HEK293 (cell line): ENCODE data around the gene YIPF1.
A peak's percentile ranks its signal among the peaks of the same experiment; 100 is the strongest.

Source experiments
- CTCF ChIA-PET: fragments of 350-600 bp; formaldehyde crosslinking; extraction: SDS; loops from one replicate; lab custom pipeline; 2021; ENCODE audit warnings: antibody characterized with exemption; lab: Yijun Ruan, JAX
- POLR2A ChIA-PET: fragments of 300-600 bp; formaldehyde crosslinking; extraction: SDS; loops from one replicate; lab custom pipeline; 2020; ENCODE audit warnings: antibody characterized with exemption, inconsistent platforms; lab: Yijun Ruan, JAX
- H3K27ac ChIP-seq: fragments of 200-500 bp; sonication (Bioruptor generic); 2 replicates; pipeline ENCODE4 v1.5.1; 2014; ENCODE audit warnings: low read depth, low read length, control low read depth, inconsistent platforms; ENCODE audit errors: extremely low read depth
- H3K36me3 ChIP-seq, 2 experiments: fragments of 200-500 bp in 1 of 2; sonication (Bioruptor generic) in 1 of 2; 1 replicate in 1 of 2; 2 replicates in 1 of 2; pipeline ENCODE4 v1.5.1; 2014 to 2017; ENCODE audit warnings: inconsistent platforms in 2 of 2, low read length in 2 of 2; ENCODE audit not compliant: control insufficient read depth in 2 of 2, insufficient read depth in 1 of 2
- H3K4me1 ChIP-seq: fragments of 200-500 bp; sonication (Bioruptor generic); 2 replicates; pipeline ENCODE4 v1.5.1; 2014; ENCODE audit warnings: mild to moderate bottlenecking, low read length, inconsistent platforms; ENCODE audit not compliant: control insufficient read depth, insufficient read depth
- H3K4me3 ChIP-seq: 2 replicates; pipeline ENCODE4 v1.5.1; 2011; ENCODE audit warnings: low read depth, mild to moderate bottlenecking, control low read depth, low read length, moderate library complexity
- H3K9me3 ChIP-seq: fragments of 200-500 bp; sonication (Bioruptor generic); 2 replicates; pipeline ENCODE4 v1.5.1; 2014; ENCODE audit warnings: low read depth, low read length, inconsistent platforms; ENCODE audit not compliant: control insufficient read depth, insufficient read depth
- GFI1B ChIP-seq: fragments of 450-650 bp; formaldehyde crosslinking; IDR thresholded peaks from 2 replicates; pipeline ENCODE4 v1.5.1; 2016; ENCODE audit warnings: missing biosample characterization, missing genetic modification characterization
- GLIS2 ChIP-seq: fragments of 450-650 bp; formaldehyde crosslinking; IDR thresholded peaks from 2 replicates; pipeline ENCODE4 v1.5.1; 2016; ENCODE audit warnings: missing biosample characterization, missing genetic modification characterization
- HOXC10 ChIP-seq: sonication (generic); formaldehyde crosslinking; IDR thresholded peaks from 2 replicates; pipeline ENCODE4 v1.8.1; 2023; ENCODE audit warnings: mild to moderate bottlenecking, missing genetic modification reagents
- KLF16 ChIP-seq: fragments of 450-650 bp; formaldehyde crosslinking; IDR thresholded peaks from 2 replicates; pipeline ENCODE4 v1.5.1; 2017; ENCODE audit warnings: missing biosample characterization, missing genetic modification characterization
- PATZ1 ChIP-seq: fragments of 450-650 bp; formaldehyde crosslinking; IDR thresholded peaks from 2 replicates; pipeline ENCODE4 v1.5.1; 2016; ENCODE audit warnings: missing biosample characterization, missing genetic modification characterization
- REST ChIP-seq: fragments of 450-650 bp; formaldehyde crosslinking; IDR thresholded peaks from 2 replicates; pipeline ENCODE4 v1.5.1; 2016; ENCODE audit warnings: missing biosample characterization, missing genetic modification characterization
- SP2 ChIP-seq: fragments of 450-650 bp; formaldehyde crosslinking; IDR thresholded peaks from 2 replicates; pipeline ENCODE4 v1.5.1; 2016; ENCODE audit warnings: missing biosample characterization, missing genetic modification characterization
- SP3 ChIP-seq: fragments of 450-650 bp; formaldehyde crosslinking; IDR thresholded peaks from 2 replicates; pipeline ENCODE4 v1.5.1; 2016; ENCODE audit warnings: missing biosample characterization, missing genetic modification characterization
- SP7 ChIP-seq: fragments of 450-650 bp; formaldehyde crosslinking; IDR thresholded peaks from 2 replicates; pipeline ENCODE4 v1.5.1; 2016; ENCODE audit warnings: missing biosample characterization, missing genetic modification characterization
- WT1 ChIP-seq: fragments of 450-650 bp; formaldehyde crosslinking; IDR thresholded peaks from 2 replicates; pipeline ENCODE4 v1.5.1; 2016; ENCODE audit warnings: missing biosample characterization, missing genetic modification characterization
- ZBTB20 ChIP-seq: fragments of 450-650 bp; formaldehyde crosslinking; IDR thresholded peaks from 2 replicates; pipeline ENCODE4 v1.5.1; 2016; ENCODE audit warnings: missing biosample characterization, missing genetic modification characterization
- ZBTB48 ChIP-seq: fragments of 450-650 bp; formaldehyde crosslinking; IDR thresholded peaks from 2 replicates; pipeline ENCODE4 v1.5.1; 2016; ENCODE audit warnings: missing biosample characterization, missing genetic modification characterization
- ZBTB7A ChIP-seq: fragments of 450-650 bp; formaldehyde crosslinking; IDR thresholded peaks from 2 replicates; pipeline ENCODE4 v1.5.1; 2016; ENCODE audit warnings: low read depth, missing biosample characterization, missing genetic modification characterization
- ZNF174 ChIP-seq: fragments of 450-650 bp; formaldehyde crosslinking; IDR thresholded peaks from 2 replicates; pipeline ENCODE4 v1.5.0; 2017; ENCODE audit warnings: missing biosample characterization, mild to moderate bottlenecking, missing genetic modification characterization
- ZNF214 ChIP-seq: fragments of 450-650 bp; formaldehyde crosslinking; IDR thresholded peaks from 2 replicates; pipeline ENCODE4 v1.5.1; 2017; ENCODE audit warnings: missing biosample characterization, mild to moderate bottlenecking, missing genetic modification characterization, borderline replicate concordance
- ZNF248 ChIP-seq: fragments of 450-650 bp; formaldehyde crosslinking; IDR thresholded peaks from 2 replicates; pipeline ENCODE4 v1.5.1; 2017; ENCODE audit warnings: missing biosample characterization, missing genetic modification characterization
- ZNF292 ChIP-seq: fragments of 450-650 bp; formaldehyde crosslinking; IDR thresholded peaks from 2 replicates; pipeline ENCODE4 v1.5.1; 2016; ENCODE audit warnings: low read depth, missing biosample characterization, missing genetic modification characterization, borderline replicate concordance
- ZNF324 ChIP-seq: fragments of 450-650 bp; formaldehyde crosslinking; IDR thresholded peaks from 2 replicates; pipeline ENCODE4 v1.5.1; 2016; ENCODE audit warnings: missing biosample characterization, missing genetic modification characterization
- ZNF335 ChIP-seq: fragments of 450-650 bp; formaldehyde crosslinking; conservative IDR thresholded peaks from 2 replicates; pipeline ENCODE4 v1.5.1; 2016; ENCODE audit warnings: missing biosample characterization, missing genetic modification characterization
- ZNF362 ChIP-seq: fragments of 450-650 bp; formaldehyde crosslinking; IDR thresholded peaks from 2 replicates; pipeline ENCODE4 v1.5.1; 2016; ENCODE audit warnings: missing biosample characterization, missing genetic modification characterization
- ZNF394 ChIP-seq: fragments of 450-650 bp; formaldehyde crosslinking; IDR thresholded peaks from 2 replicates; pipeline ENCODE4 v1.5.1; 2016; ENCODE audit warnings: missing biosample characterization, missing genetic modification characterization, mild to moderate bottlenecking, moderate library complexity, borderline replicate concordance
- ZNF416 ChIP-seq: fragments of 450-650 bp; formaldehyde crosslinking; IDR thresholded peaks from 2 replicates; pipeline ENCODE4 v1.5.1; 2016; ENCODE audit warnings: missing biosample characterization, missing genetic modification characterization
- ZNF423 ChIP-seq: fragments of 450-650 bp; formaldehyde crosslinking; IDR thresholded peaks from 2 replicates; pipeline ENCODE4 v1.5.1; 2016; ENCODE audit warnings: missing biosample characterization, missing genetic modification characterization
- ZNF426 ChIP-seq: fragments of 450-650 bp; formaldehyde crosslinking; IDR thresholded peaks from 2 replicates; pipeline ENCODE4 v1.5.1; 2017; ENCODE audit warnings: missing biosample characterization, missing genetic modification characterization, mild to moderate bottlenecking, inconsistent platforms, moderate library complexity
- ZNF48 ChIP-seq: fragments of 450-650 bp; formaldehyde crosslinking; IDR thresholded peaks from 2 replicates; pipeline ENCODE4 v1.5.1; 2016; ENCODE audit warnings: missing biosample characterization, missing genetic modification characterization
- ZNF561 ChIP-seq: fragments of 450-650 bp; IDR thresholded peaks from 2 replicates; pipeline ENCODE4 v1.5.1; 2018; ENCODE audit warnings: missing biosample characterization, missing genetic modification characterization, borderline replicate concordance
- ZNF600 ChIP-seq: fragments of 450-650 bp; formaldehyde crosslinking; IDR thresholded peaks from 2 replicates; pipeline ENCODE4 v1.5.1; 2016; ENCODE audit warnings: missing biosample characterization, missing genetic modification characterization
- ZNF645 ChIP-seq: fragments of 450-650 bp; formaldehyde crosslinking; IDR thresholded peaks from 2 replicates; pipeline ENCODE4; 2016; ENCODE audit warnings: missing biosample characterization, missing genetic modification characterization
- ZNF792 ChIP-seq: fragments of 450-650 bp; formaldehyde crosslinking; IDR thresholded peaks from 2 replicates; pipeline ENCODE4 v1.5.1; 2016; ENCODE audit warnings: missing biosample characterization, missing genetic modification characterization

Gene YIPF1

GRCh38 chr1:53889304-53890298, at the start of gene YIPF1:
Gene YIPF1 (minus strand): TSS chr1:53889797. CDS start chr1:53888937, 860 bp downstream.
- no peak within 1 kb of the TSS for H3K27ac ChIP-seq
- peaks cover 0 to 25% of the 10 kb centered on the region in 2 experiments; a peak in 1 of 3 replicates for H3K36me3 ChIP-seq
- no peaks in the 10 kb centered on the region for H3K9me3 ChIP-seq
- ChIA-PET POLR2A (interaction anchor here (1.0 kb wide), 2 partner anchors 20 to 56 kb away, joined by 3 to 12 read pairs; partner anchors contain the start of gene IFT25), CTCF (interaction anchor here (0.5 to 1.3 kb wide), 6 partner anchors 11 to 646 kb away, joined by 3 to 4 read pairs (median 3); no protein-coding TSS in a partner anchor)
- peak within 1 kb of the TSS; percentile 80 for H3K4me3 ChIP-seq
- H3K4me1 ChIP-seq = no peaks in the 10 kb centered on the region
- no peak for TF ChIP-seq HOXC10 (CRISPR knock-in tag)
- TF ChIP-seq ZNF48 (tag by site-specific recombination) = no peak
- TF ChIP-seq KLF16 (tag by site-specific recombination) = peak; percentile 85
- TF ChIP-seq SP7 (tag by site-specific recombination) = peak; percentile 79
- 0 out of 2 replicates have a peak, but pooled peaks have one; percentile 21 for TF ChIP-seq GFI1B (tag by site-specific recombination)
- TF ChIP-seq GLIS2 (tag by site-specific recombination) = peak; percentile 80
- TF ChIP-seq ZNF561 (tag by site-specific recombination) = peak; percentile 50; the same call in 1 of the 2 replicates
- no peak for TF ChIP-seq ZNF423 (tag by site-specific recombination)
- TF ChIP-seq ZNF426 = no peak
- peak; percentile 40; the same call in 1 of the 2 replicates for TF ChIP-seq REST (tag by site-specific recombination)
- TF ChIP-seq WT1 (tag by site-specific recombination) = 0 out of 2 replicates have a peak, but pooled peaks have one; percentile 28
- TF ChIP-seq ZNF645 (tag by site-specific recombination) = no peak
- peak; percentile 83 for TF ChIP-seq SP2 (tag by site-specific recombination)
- TF ChIP-seq ZNF214 (tag by site-specific recombination) = no peak
- peak; percentile 83; the same call in 1 of the 2 replicates for TF ChIP-seq ZBTB48 (tag by site-specific recombination)
- peak; percentile 58; the same call in 1 of the 2 replicates for TF ChIP-seq ZBTB20 (tag by site-specific recombination)
- no peak for TF ChIP-seq ZNF362 (tag by site-specific recombination)
- TF ChIP-seq ZNF792 (tag by site-specific recombination) = peak; percentile 36; the same call in 1 of the 2 replicates
- TF ChIP-seq SP3 (tag by site-specific recombination) = peak; percentile 84
- TF ChIP-seq ZNF174 (tag by site-specific recombination) = no peak
- 0 out of 2 replicates have a peak, but pooled peaks have one; percentile 50 for TF ChIP-seq PATZ1 (tag by site-specific recombination)
- 0 out of 2 replicates have a peak, but pooled peaks have one; percentile 30 for TF ChIP-seq ZNF324 (tag by site-specific recombination)
- TF ChIP-seq ZNF394 = peak; percentile 41; the same call in 1 of the 2 replicates
- TF ChIP-seq ZBTB7A (tag by site-specific recombination) = peak; percentile 62; the same call in 1 of the 2 replicates
- TF ChIP-seq ZNF600 = 0 out of 2 replicates have a peak, but pooled peaks have one; percentile 34
- TF ChIP-seq ZNF416 (tag by site-specific recombination) = no peak
- peak; percentile 65 for TF ChIP-seq ZNF335 (tag by site-specific recombination)
- TF ChIP-seq ZNF292 = no peak
- no peak for TF ChIP-seq ZNF248
